ENCODE data around the gene SH3PXD2A. TPM values are rescaled to one million over a fixed set of nuclear protein-coding genes. Genes with fewer than 3 reads are reported as not detected.
A peak's percentile ranks its signal among the peaks of the same experiment; 100 is the strongest.

SH3PXD2A gene
- total and polyA plus RNA-seq, 7 donors = 19.0 to 58.2 (median 24.5) TPM

DNA sequence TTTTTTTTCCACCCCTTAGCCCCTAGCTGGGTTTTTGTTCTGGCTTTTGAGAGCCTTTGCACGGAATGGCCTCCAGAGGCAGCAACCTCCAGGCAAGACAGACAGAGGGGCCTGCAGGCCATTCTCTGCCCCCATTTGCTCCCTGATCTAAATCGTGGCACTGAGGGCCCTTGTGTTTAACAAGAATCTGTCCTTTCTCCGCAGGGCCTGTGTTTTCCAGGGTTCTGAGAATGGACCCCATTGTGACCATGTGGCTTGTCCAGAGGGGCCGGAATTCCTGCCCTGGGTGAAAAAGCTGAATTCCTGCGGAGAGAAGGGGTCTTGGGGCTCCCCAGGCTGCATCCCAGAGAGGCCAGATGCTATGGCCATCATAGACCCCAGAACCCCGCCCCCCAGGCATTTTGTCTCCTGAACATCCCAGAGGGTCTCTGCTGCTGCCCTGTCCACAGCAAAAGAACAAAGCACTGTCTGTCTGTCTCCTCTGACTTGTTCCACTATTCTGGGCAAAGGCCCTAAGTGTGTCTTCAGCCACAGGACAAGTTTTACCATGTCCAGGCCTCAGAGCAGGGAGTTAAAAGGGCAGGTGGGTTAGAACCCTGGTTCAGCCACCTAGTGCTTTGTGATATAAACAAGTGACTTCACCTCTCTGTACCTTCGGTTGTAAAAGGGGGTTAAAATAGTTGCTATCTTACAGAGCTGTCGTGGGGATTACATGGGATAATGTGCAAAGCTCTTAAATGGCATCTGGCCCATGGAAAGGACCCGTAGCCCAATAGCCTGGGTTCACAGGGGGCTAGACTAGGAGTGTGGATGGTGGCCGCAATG is 155.6 kb downstream of the SH3PXD2A start:
- Histone ChIP-seq H3K27me3 (no peaks in the 10 kb centered on the region), H3K4me1 (peaks cover 0 to 15% (median 13%) of the 10 kb centered on the region in 4 donors), H3K4me3 (no peak overlapping the region), H3K27ac (peak overlapping the region in 3 of 4 donors; percentile 39 to 59 (median 56)), H3K36me3 (no peaks in the 10 kb centered on the region), H3K9me3 (no peaks in the 10 kb centered on the region)
- no peak for TF ChIP-seq EP300 (IDR thresholded peaks at IDR 0.05)
- TF ChIP-seq, protein P1, sequence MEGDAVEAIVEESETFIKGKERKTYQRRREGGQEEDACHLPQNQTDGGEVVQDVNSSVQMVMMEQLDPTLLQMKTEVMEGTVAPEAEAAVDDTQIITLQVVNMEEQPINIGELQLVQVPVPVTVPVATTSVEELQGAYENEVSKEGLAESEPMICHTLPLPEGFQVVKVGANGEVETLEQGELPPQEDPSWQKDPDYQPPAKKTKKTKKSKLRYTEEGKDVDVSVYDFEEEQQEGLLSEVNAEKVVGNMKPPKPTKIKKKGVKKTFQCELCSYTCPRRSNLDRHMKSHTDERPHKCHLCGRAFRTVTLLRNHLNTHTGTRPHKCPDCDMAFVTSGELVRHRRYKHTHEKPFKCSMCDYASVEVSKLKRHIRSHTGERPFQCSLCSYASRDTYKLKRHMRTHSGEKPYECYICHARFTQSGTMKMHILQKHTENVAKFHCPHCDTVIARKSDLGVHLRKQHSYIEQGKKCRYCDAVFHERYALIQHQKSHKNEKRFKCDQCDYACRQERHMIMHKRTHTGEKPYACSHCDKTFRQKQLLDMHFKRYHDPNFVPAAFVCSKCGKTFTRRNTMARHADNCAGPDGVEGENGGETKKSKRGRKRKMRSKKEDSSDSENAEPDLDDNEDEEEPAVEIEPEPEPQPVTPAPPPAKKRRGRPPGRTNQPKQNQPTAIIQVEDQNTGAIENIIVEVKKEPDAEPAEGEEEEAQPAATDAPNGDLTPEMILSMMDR (IDR thresholded peaks at IDR 0.05) = peak in 1 of 4 experiments; percentile 9
- no peak for DNase-seq
- WGBS, 2 donors = 80 to 84% methylated on average over 10 of the region's 10 CpGs
- intact Hi-C loops (cut with DNase I) = no loop called here

DNA sequence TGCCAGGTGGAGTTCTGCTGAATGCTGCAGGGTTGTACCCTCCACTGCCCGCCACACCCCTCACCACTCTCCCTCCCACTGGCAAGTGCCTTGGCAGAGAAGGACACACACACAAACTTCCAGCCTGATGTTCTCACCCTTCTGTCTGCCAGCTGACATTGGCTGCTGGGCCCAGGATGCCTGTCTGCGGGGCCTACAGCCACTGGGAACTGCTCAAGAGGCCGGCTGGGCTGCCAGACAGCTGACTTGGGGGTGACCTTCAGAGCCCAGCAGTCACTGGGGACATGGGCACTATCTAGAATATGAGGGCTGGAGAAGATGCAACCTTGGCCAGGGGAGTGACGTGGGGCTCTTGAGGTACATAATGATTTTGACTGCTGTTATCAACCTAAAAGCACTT is 157.1 kb downstream of the SH3PXD2A start:
- H3K9me3 ChIP-seq = no peaks in the 10 kb centered on the region
- H3K4me3 ChIP-seq = no peak overlapping the region
- peaks cover 0 to 11% (median 0%) of the 10 kb centered on the region in 3 donors for H3K27me3 ChIP-seq
- 89 to 94% methylated on average over 4 of the region's 4 CpGs for WGBS, 2 donors
- no peaks in the 10 kb centered on the region for H3K36me3 ChIP-seq
- TF ChIP-seq POLR2AphosphoS5 (IDR thresholded peaks at IDR 0.05) (no peak), POLR2A (IDR thresholded peaks at IDR 0.05) (no peak), EP300 (IDR thresholded peaks at IDR 0.05) (no peak)
- TF ChIP-seq, protein P1 (IDR thresholded peaks at IDR 0.05) = no peak
- intact Hi-C loops (cut with DNase I) = no loop called here
- no peak for DNase-seq
- H3K27ac ChIP-seq = peak overlapping the region; percentile 31 to 59 (median 46)
- H3K4me1 ChIP-seq = peaks cover 0 to 23% (median 20%) of the 10 kb centered on the region in 4 donors

DNA sequence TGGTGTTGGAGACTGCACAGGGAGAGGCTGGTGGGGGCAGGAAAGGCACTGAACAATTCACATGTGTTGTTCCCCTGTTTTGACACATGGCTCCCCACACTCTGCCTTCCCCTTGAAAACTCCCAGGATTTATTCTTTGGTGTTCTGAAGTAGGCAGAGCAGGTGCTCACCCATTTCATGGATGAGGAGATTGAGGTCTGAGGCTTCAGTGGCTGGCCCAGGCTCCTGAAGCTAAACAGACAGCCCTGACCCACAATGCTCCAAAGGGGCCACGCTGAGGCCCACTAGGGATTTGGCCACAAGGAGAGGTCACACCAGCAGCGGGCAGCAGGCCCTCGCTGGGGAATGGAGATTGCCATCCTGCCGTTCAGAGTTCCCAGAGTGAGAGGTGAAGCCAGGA is 157.6 kb downstream of the SH3PXD2A start:
- WGBS, 2 donors = 93 to 95% methylated on average over 4 of the region's 4 CpGs
- TF ChIP-seq EP300 (IDR thresholded peaks at IDR 0.05) = no peak
- TF ChIP-seq, protein P1 (IDR thresholded peaks at IDR 0.05) = no peak
- no peak for TF ChIP-seq POLR2A (IDR thresholded peaks at IDR 0.05)
- no peak for TF ChIP-seq POLR2AphosphoS5 (IDR thresholded peaks at IDR 0.05)
- H3K27ac ChIP-seq = peak overlapping the region; percentile 39 to 76 (median 57)

DNA sequence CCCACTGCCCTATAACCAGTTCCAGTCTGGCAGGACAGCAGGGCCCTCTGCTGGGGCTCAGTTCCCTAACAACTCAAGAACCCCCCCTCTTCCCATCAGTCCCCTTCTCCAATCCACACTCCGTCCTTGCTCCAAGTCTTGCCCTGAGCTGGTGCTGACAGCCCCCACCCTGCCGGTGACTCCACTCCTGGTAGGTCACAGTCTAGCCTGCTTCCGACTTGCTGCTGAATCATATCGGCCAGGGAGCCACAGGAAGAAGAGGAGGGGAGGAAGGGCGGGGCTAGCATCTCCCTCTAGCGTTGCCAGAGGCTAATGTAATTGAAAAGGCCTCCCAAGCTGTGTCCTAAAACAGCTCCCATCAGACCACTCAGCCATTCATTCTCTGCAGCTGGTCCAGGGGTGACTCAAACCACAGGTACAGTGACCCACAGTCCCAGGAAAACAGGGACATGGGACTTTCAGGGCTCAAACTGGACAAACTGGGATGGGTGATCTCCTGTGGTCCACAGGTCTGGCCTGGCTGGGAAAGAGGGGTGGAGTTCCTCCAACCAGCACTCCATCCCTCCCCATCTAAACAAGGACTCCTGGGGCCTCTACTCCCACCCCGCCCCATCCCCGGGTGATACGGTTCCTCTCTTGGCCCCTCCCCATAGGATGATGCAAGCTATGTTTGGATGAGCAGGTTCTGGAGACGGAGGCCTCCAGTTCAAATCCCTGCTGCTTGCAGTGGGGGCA is 158.8 kb downstream of the SH3PXD2A start:
- peak; percentile 87 for DNase-seq
- intact Hi-C loops (cut with DNase I) = no loop called here
- Histone ChIP-seq H3K27ac (peak overlapping the region; percentile 51 to 76 (median 57)), H3K4me1 (peaks cover 0 to 33% (median 30%) of the 10 kb centered on the region in 4 donors), H3K27me3 (peaks cover 0 to 23% (median 0%) of the 10 kb centered on the region in 3 donors), H3K36me3 (no peaks in the 10 kb centered on the region), H3K4me3 (no peak overlapping the region), H3K9me3 (no peaks in the 10 kb centered on the region)
- no peak for TF ChIP-seq POLR2A (IDR thresholded peaks at IDR 0.05)
- TF ChIP-seq, protein P1 (IDR thresholded peaks at IDR 0.05) = no peak
- no peak for TF ChIP-seq POLR2AphosphoS5 (IDR thresholded peaks at IDR 0.05)
- no peak for TF ChIP-seq EP300 (IDR thresholded peaks at IDR 0.05)
- 34 to 36% methylated on average over 10 of the region's 10 CpGs for WGBS, 2 donors

More for the DNA sequence above, 157.6 kb downstream of the SH3PXD2A start:
- Histone ChIP-seq H3K4me1 (peaks cover 0 to 26% (median 24%) of the 10 kb centered on the region in 4 donors), H3K9me3 (no peaks in the 10 kb centered on the region), H3K4me3 (no peak overlapping the region), H3K36me3 (no peaks in the 10 kb centered on the region), H3K27me3 (peaks cover 0 to 13% (median 0%) of the 10 kb centered on the region in 3 donors)
- no peak for DNase-seq
- intact Hi-C loops (cut with DNase I) = no loop called here

Measured in sigmoid colon (tissue), 7 donors.